K562 (cell line): Measurements from ENCODE around the gene TOMT. TPM values are rescaled to one million over a fixed set of nuclear protein-coding genes. Genes with fewer than 3 reads are reported as not detected.
A peak's percentile ranks its signal among the peaks of the same experiment; 100 is the strongest.

Source experiments
- ADNP ChIP-seq: fragments of 200-800 bp; sonication (Bioruptor generic); IDR thresholded peaks from 2 replicates; pipeline ENCODE4 v1.6.1; 2016; ENCODE audit warnings: missing genetic modification characterization, missing compliant biosample characterization
- EP400 ChIP-seq: fragments of 450-650 bp; IDR thresholded peaks from 2 replicates; pipeline ENCODE4 v1.6.1; 2017; ENCODE audit warnings: antibody characterized with exemption, mild to moderate bottlenecking, moderate library complexity
- FOXP1 ChIP-seq: sonication (generic); formaldehyde crosslinking; IDR thresholded peaks from 2 replicates; pipeline ENCODE4 v1.8.0; 2022; ENCODE audit warnings: mild to moderate bottlenecking, missing genetic modification reagents
- GABPB1 ChIP-seq: sonication (generic); formaldehyde crosslinking; IDR thresholded peaks from 2 replicates; pipeline ENCODE4 v1.8.0; 2022; ENCODE audit warnings: mild to moderate bottlenecking, missing genetic modification reagents
- IRF2 ChIP-seq: sonication (generic); formaldehyde crosslinking; IDR thresholded peaks from 2 replicates; pipeline ENCODE4 v1.8.1; 2022; ENCODE audit warnings: mild to moderate bottlenecking, missing genetic modification reagents
- KLF16 ChIP-seq: IDR thresholded peaks from 2 replicates; pipeline ENCODE4 v1.6.1; 2016; ENCODE audit warnings: antibody characterized with exemption
- LEF1 ChIP-seq: fragments of 450-650 bp; IDR thresholded peaks from 2 replicates; pipeline ENCODE4 v1.6.1; 2016; ENCODE audit warnings: mild to moderate bottlenecking
- MAFG ChIP-seq: fragments of 450-650 bp; conservative IDR thresholded peaks from 2 replicates; pipeline ENCODE4 v1.6.1; 2016; ENCODE audit warnings: missing genetic modification characterization, missing compliant biosample characterization
- MTA3 ChIP-seq: fragments of 450-650 bp; formaldehyde crosslinking; IDR thresholded peaks from 2 replicates; pipeline ENCODE4 v1.6.1; 2017; ENCODE audit warnings: mild to moderate bottlenecking, borderline replicate concordance
- MXI1 ChIP-seq: IDR thresholded peaks from 2 replicates; pipeline ENCODE4 v1.6.1; 2011; ENCODE audit warnings: low read depth, mild to moderate bottlenecking, improper control_type of control experiment, low read length
- MYC ChIP-seq, 2 experiments: fragments of 250-450 bp in 1 of 2; sonication (Bioruptor Pico) in 1 of 2; IDR thresholded peaks; 2 replicates each; pipeline versions ENCODE4 v1.5.1 to v1.6.1; 2012 to 2021; ENCODE audit warnings: low read depth in 2 of 2, borderline replicate concordance in 1 of 2, improper control_type of control experiment in 1 of 2, low read length in 1 of 2, mild to moderate bottlenecking in 1 of 2, moderate library complexity in 1 of 2
- NONO ChIP-seq, 2 experiments: fragments of 200-400 bp in 1 of 2; fragments of 450-650 bp in 1 of 2; formaldehyde crosslinking in 1 of 2; IDR thresholded peaks; 2 replicates each; pipeline ENCODE4 v1.6.1; 2017; ENCODE audit warnings: low read depth in 2 of 2, mild to moderate bottlenecking in 2 of 2, moderate library complexity in 2 of 2, low read length in 1 of 2
- OTX1 ChIP-seq: fragments of 450-650 bp; formaldehyde crosslinking; IDR thresholded peaks from 2 replicates; pipeline ENCODE4 v1.4.0; 2022; ENCODE audit warnings: mild to moderate bottlenecking
- RBM34 ChIP-seq: fragments of 200-400 bp; formaldehyde crosslinking; IDR thresholded peaks from 2 replicates; pipeline ENCODE4 v1.6.1; 2018; ENCODE audit warnings: low read length, borderline replicate concordance; ENCODE audit not compliant: insufficient read depth
- SREBF1 ChIP-seq: fragments of 150-350 bp; IDR thresholded peaks from 2 replicates; pipeline ENCODE4 v1.6.1; 2014; ENCODE audit warnings: antibody characterized with exemption, low read depth, low read length, borderline replicate concordance
- TCF3 ChIP-seq: sonication (generic); formaldehyde crosslinking; IDR thresholded peaks from 2 replicates; pipeline ENCODE4 v1.4.0; 2020; ENCODE audit warnings: mild to moderate bottlenecking, missing genetic modification reagents
- TGIF2 ChIP-seq: sonication (generic); formaldehyde crosslinking; IDR thresholded peaks from 2 replicates; pipeline ENCODE4 v1.8.1; 2022; ENCODE audit warnings: mild to moderate bottlenecking, missing genetic modification reagents, moderate library complexity
- YBX1 ChIP-seq: fragments of 450-650 bp; IDR thresholded peaks from 2 replicates; pipeline ENCODE4 v1.7.1; 2016; ENCODE audit warnings: mild to moderate bottlenecking
- ZNF175 ChIP-seq: fragments of 200-800 bp; sonication (Bioruptor generic); IDR thresholded peaks from 2 replicates; pipeline ENCODE4 v1.6.1; 2016; ENCODE audit warnings: low read depth, mild to moderate bottlenecking, missing genetic modification characterization, missing compliant biosample characterization
- ZNF785 ChIP-seq: fragments of 250-450 bp; sonication (Bioruptor Pico); IDR thresholded peaks from 2 replicates; pipeline ENCODE4 v1.4.0; 2020; ENCODE audit warnings: mild to moderate bottlenecking
- ZZZ3 ChIP-seq: fragments of 450-650 bp; IDR thresholded peaks from 2 replicates; pipeline ENCODE4 v1.6.1; 2016; ENCODE audit warnings: antibody characterized with exemption, mild to moderate bottlenecking, moderate library complexity
- polyA plus RNA-seq, 8 experiments: library from polyadenylated mRNA; depleted of rRNA in 4 of 8; stranded (reverse) in 5 of 8; unstranded in 3 of 8; fragments of >200 nt; fragmentation: Nextera tagmentation in 2 of 8; fragmentation: Illumina TruSeq in 1 of 8; extraction: Ambion mirVana in 2 of 8; extraction: Trizol in 1 of 8; gene quantifications; 2 replicates each; pipeline versions ENCODE4 v1.2.1 to v1.2.3, GENCODE V29; 2011 to 2014; ENCODE audit warnings: inconsistent platforms in 1 of 8, missing spikeins in 1 of 8
- total RNA-seq, 7 experiments: library from RNA; depleted of rRNA in 6 of 7; stranded (reverse); fragments of >200 nt in 6 of 7; fragmentation: Illumina TruSeq in 2 of 7; extraction: Trizol in 2 of 7; gene quantifications; 2 replicates each; pipeline versions ENCODE4 v1.2.1 to v1.2.3, GENCODE V29; 2011 to 2021; ENCODE audit warnings: low replicate concordance in 1 of 7
- TF ChIP-seq, protein P1 (sequence below), 2 experiments: fragments of 450-650 bp; IDR thresholded peaks; 2 replicates each; pipeline ENCODE4 v1.6.1; 2018; ENCODE audit warnings: mild to moderate bottlenecking in 2 of 2, low read depth in 1 of 2; ENCODE audit not compliant: partially characterized antibody in 2 of 2
- TF ChIP-seq, protein P2 (sequence below): fragments of 200-800 bp; sonication (Bioruptor generic); IDR thresholded peaks from 2 replicates; pipeline ENCODE4 v1.6.1; 2017; ENCODE audit warnings: missing genetic modification characterization, missing compliant biosample characterization
- TF ChIP-seq, protein P3 (sequence below): fragments of 250-450 bp; sonication (Bioruptor Pico); IDR thresholded peaks from 2 replicates; pipeline ENCODE4 v1.9.0; 2021; ENCODE audit warnings: mild to moderate bottlenecking

Gene TOMT
- total and polyA plus RNA-seq, 9 of the 15 experiments (the other 6 are each of a cell fraction or from before 2014, with no cell fraction given): not detected

DNA sequence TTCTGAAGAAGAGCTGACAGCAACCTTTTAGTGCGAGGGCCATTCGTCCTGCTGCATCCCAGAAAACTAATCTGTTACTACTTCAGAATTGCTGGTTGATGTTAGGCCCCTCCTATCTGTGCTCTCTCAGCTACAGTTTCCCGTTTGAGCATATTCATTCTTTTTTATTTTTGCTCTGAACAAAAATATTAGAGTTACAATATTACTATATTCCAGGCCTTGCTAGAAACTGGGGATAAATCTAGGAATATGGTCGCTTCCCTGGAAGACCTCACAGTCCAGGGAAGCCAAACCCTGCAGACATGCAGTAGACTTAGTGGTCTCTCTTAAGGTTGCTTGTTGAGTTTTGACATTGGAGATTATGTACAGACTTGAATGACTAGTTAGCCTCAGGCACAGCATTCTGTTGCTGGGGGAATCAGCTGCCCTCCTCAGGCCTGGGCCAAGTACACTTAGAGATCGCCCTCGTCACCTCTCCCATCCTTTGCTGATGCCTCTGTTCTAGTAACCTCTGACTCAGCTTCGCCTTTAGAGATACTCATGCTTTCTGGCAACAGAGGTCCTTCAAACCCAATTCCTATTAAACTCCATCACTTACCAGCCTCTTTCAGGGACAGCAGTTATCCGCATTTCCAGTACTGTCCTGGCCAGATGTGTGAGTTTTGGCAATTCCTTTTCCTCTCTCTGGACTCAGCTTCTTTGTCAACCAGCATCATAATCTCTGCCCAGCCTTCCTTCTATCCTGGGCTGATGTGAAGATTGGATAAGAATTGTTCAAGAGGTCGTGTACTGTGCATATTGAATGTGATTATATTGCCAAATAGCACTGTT, 7.5 kb downstream of the TOMT start (continued):
- TF ChIP-seq, protein P1, sequence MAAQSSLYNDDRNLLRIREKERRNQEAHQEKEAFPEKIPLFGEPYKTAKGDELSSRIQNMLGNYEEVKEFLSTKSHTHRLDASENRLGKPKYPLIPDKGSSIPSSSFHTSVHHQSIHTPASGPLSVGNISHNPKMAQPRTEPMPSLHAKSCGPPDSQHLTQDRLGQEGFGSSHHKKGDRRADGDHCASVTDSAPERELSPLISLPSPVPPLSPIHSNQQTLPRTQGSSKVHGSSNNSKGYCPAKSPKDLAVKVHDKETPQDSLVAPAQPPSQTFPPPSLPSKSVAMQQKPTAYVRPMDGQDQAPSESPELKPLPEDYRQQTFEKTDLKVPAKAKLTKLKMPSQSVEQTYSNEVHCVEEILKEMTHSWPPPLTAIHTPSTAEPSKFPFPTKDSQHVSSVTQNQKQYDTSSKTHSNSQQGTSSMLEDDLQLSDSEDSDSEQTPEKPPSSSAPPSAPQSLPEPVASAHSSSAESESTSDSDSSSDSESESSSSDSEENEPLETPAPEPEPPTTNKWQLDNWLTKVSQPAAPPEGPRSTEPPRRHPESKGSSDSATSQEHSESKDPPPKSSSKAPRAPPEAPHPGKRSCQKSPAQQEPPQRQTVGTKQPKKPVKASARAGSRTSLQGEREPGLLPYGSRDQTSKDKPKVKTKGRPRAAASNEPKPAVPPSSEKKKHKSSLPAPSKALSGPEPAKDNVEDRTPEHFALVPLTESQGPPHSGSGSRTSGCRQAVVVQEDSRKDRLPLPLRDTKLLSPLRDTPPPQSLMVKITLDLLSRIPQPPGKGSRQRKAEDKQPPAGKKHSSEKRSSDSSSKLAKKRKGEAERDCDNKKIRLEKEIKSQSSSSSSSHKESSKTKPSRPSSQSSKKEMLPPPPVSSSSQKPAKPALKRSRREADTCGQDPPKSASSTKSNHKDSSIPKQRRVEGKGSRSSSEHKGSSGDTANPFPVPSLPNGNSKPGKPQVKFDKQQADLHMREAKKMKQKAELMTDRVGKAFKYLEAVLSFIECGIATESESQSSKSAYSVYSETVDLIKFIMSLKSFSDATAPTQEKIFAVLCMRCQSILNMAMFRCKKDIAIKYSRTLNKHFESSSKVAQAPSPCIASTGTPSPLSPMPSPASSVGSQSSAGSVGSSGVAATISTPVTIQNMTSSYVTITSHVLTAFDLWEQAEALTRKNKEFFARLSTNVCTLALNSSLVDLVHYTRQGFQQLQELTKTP (IDR thresholded peaks at IDR 0.05; ENCODE audit: low read depth in 1 of 2, partially characterized antibody in 2 of 2): peak in 1 of 2 experiments; percentile 45
- no peak for TF ChIP-seq ZNF785 (CRISPR knock-in tag)
- 0 out of 2 replicates have a peak, but pooled peaks have one; percentile 19 for TF ChIP-seq MAFG (tag)
- TF ChIP-seq TCF3 (CRISPR knock-in tag): no peak
- no peak for TF ChIP-seq IRF2 (CRISPR knock-in tag)
- TF ChIP-seq LEF1: 0 out of 2 replicates have a peak, but pooled peaks have one; percentile 15
- TF ChIP-seq, protein P2, sequence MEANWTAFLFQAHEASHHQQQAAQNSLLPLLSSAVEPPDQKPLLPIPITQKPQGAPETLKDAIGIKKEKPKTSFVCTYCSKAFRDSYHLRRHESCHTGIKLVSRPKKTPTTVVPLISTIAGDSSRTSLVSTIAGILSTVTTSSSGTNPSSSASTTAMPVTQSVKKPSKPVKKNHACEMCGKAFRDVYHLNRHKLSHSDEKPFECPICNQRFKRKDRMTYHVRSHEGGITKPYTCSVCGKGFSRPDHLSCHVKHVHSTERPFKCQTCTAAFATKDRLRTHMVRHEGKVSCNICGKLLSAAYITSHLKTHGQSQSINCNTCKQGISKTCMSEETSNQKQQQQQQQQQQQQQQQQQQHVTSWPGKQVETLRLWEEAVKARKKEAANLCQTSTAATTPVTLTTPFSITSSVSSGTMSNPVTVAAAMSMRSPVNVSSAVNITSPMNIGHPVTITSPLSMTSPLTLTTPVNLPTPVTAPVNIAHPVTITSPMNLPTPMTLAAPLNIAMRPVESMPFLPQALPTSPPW (CRISPR knock-in tag): no peak
- no peak for TF ChIP-seq MXI1
- no peak for TF ChIP-seq NONO (IDR thresholded peaks at IDR 0.05; ENCODE audit: low read depth in 2 of 2, low read length in 1 of 2)
- TF ChIP-seq, protein P3, sequence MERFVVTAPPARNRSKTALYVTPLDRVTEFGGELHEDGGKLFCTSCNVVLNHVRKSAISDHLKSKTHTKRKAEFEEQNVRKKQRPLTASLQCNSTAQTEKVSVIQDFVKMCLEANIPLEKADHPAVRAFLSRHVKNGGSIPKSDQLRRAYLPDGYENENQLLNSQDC: no peak
- TF ChIP-seq MYC (IDR thresholded peaks at IDR 0.05; ENCODE audit: low read depth, low read length): no peak
- no peak for TF ChIP-seq MYC (CRISPR knock-in tag; IDR thresholded peaks at IDR 0.05; ENCODE audit: borderline replicate concordance, low read depth)
- TF ChIP-seq OTX1 (CRISPR knock-in tag): no peak
- no peak for TF ChIP-seq ZZZ3
- TF ChIP-seq KLF16: no peak
- TF ChIP-seq TGIF2 (CRISPR knock-in tag): no peak
- no peak for TF ChIP-seq FOXP1 (CRISPR knock-in tag)
- TF ChIP-seq ADNP (tag): no peak
- peak; percentile 70 for TF ChIP-seq EP400
- TF ChIP-seq SREBF1: no peak
- 0 out of 2 replicates have a peak, but pooled peaks have one; percentile 20 for TF ChIP-seq ZNF175 (CRISPR knock-in tag)
- no peak for TF ChIP-seq YBX1
- TF ChIP-seq MTA3: no peak
- TF ChIP-seq GABPB1 (CRISPR knock-in tag): no peak
- no peak for TF ChIP-seq RBM34
